A673 (cell line): Measurements from ENCODE around the gene CHD5. TPM values are rescaled to one million over a fixed set of nuclear protein-coding genes. Genes with fewer than 3 reads are reported as not detected.
"Not testable (repeated sequence)": the region's sequence is repeated elsewhere in the genome, so short reads cannot be mapped to it uniquely, and the experiment has no call there.

Source experiments
- BruUV-seq: library from RNA; stranded (reverse); fragments of 400-500 nt; replicated peaks from 2 replicates; lab custom pipeline; 2021; lab: Mats Ljungman, UMichigan
- CTCF ChIA-PET: fragments of 300-600 bp; sonication (Branson Sonifier 250); formaldehyde crosslinking; loops from one replicate; lab custom pipeline; 2022; ENCODE audit warnings: antibody characterized with exemption; lab: Charles Lee
- POLR2A ChIA-PET: fragments of 300-600 bp; sonication (Branson Sonifier 250); formaldehyde crosslinking; loops from one replicate; lab custom pipeline; 2022; ENCODE audit warnings: antibody characterized with exemption; ENCODE audit not compliant: low non-redundant PET; lab: Charles Lee
- DNase-seq: peaks from one replicate; pipeline ENCODE4 v3.0.0-alpha.2; 2015; ENCODE audit warnings: low spot score
- H3K27ac ChIP-seq: fragments of 200-600 bp; sonication (generic); 2 replicates; pipeline ENCODE4 v1.5.1; 2016; ENCODE audit warnings: mixed run types, low read depth, mild to moderate bottlenecking, mixed read lengths, antibody characterized with exemption, low read length; ENCODE audit not compliant: poor library complexity, severe bottlenecking
- H3K27me3 ChIP-seq: fragments of 200-600 bp; sonication (generic); replicated peaks from 2 replicates; pipeline ENCODE4 v1.6.1; 2017; ENCODE audit warnings: mixed run types, low read depth, mild to moderate bottlenecking, mixed read lengths, antibody characterized with exemption, low read length; ENCODE audit not compliant: insufficient read depth, poor library complexity
- H3K36me3 ChIP-seq: fragments of 200-600 bp; sonication (generic); 2 replicates; pipeline ENCODE4 v1.6.1; 2016; ENCODE audit warnings: mixed run types, mild to moderate bottlenecking, mixed read lengths, antibody characterized with exemption, low read length; ENCODE audit not compliant: insufficient read depth, poor library complexity, severe bottlenecking
- H3K4me1 ChIP-seq: fragments of 200-600 bp; sonication (generic); 2 replicates; pipeline ENCODE4 v1.6.1; 2017; ENCODE audit warnings: mixed run types, mild to moderate bottlenecking, mixed read lengths, antibody characterized with exemption, low read length; ENCODE audit not compliant: insufficient read depth, poor library complexity, severe bottlenecking
- H3K4me3 ChIP-seq: fragments of 200-600 bp; sonication (generic); 2 replicates; pipeline ENCODE4 v1.5.1; 2016; ENCODE audit warnings: low read depth, mixed run types, mild to moderate bottlenecking, mixed read lengths, low read length; ENCODE audit not compliant: poor library complexity, severe bottlenecking
- H3K9me3 ChIP-seq: fragments of 200-600 bp; sonication (generic); 2 replicates; pipeline ENCODE4 v1.6.1; 2016; ENCODE audit warnings: mixed run types, low read depth, mild to moderate bottlenecking, mixed read lengths, antibody characterized with exemption, low read length; ENCODE audit not compliant: poor library complexity, severe bottlenecking
- EZH2 ChIP-seq: fragments of 200-600 bp; sonication (generic); IDR thresholded peaks from 2 replicates; pipeline ENCODE4 v1.6.1; 2017; ENCODE audit warnings: borderline replicate concordance, low read depth, mild to moderate bottlenecking, mixed read lengths, antibody characterized with exemption, low read length; ENCODE audit not compliant: poor library complexity, severe bottlenecking
- intact Hi-C: fragments of 100-400 bp; cut with micrococcal nuclease; formaldehyde crosslinking; loops from one replicate; pipeline ENCODE4 v1.10.0; 2022; ENCODE audit not compliant: unreplicated experiment
- total RNA-seq: library from RNA; stranded (reverse); gene quantifications from 2 replicates; pipeline ENCODE4 v1.2.3, GENCODE V29; 2021
- TF ChIP-seq, protein P1 (sequence below): fragments of 300-800, 200-600 bp; sonication (generic); conservative IDR thresholded peaks from 2 replicates; pipeline ENCODE4 v1.5.1; 2017; ENCODE audit warnings: low read depth, mild to moderate bottlenecking, antibody characterized with exemption, low read length, moderate library complexity, mixed read lengths

CHD5 gene
- total RNA-seq, 1 experiment from 2014 or later: 0.58 TPM

DNA sequence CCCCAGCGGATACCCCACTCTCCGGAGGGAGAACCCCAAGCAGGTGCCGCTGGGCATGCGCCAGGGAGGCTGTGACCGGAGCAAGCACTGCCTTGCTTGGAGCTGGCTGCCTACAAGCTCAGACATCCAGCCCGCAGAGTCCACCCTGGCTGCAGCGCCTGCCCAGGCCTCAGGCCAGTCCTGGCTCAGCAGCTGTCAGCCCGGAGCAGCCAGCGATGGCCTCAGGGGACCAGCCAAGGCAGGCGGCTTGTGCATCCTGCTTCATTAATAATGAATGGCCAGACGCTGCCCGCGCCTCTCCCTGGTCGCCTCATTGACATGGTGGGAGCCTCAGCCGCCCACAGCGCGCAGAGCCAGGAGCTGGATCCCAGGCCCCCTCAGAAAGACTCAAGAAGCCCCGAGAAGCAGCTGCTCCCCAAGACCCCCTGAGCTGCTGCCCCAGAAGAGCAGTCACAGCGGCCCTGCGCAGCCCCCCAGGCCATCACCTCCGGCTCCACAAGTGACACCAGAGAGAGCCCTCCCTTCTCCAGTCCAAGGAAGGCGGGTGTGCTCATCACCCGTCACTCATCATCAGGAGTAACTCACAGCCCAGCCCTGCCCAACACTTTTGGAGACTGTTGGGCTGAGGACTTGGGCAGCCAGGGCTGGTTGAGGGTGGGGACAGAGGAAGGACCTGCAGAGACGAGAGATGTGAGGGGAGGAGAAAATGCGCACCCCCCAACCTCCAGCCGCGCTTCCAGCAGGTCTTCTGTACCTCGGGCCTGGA is 114.8 kb downstream of the CHD5 start:
- no peak for DNase-seq
- no TSS peak for BruUV-seq
- POLR2A ChIA-PET: no interaction called here
- H3K36me3 ChIP-seq: no peaks in the 10 kb centered on the region
- H3K27ac ChIP-seq: no peak overlapping the region
- intact Hi-C loops: no loop called here
- CTCF ChIA-PET: no interaction called here
- H3K27me3 ChIP-seq: peaks cover 3% of the 10 kb centered on the region
- no peaks in the 10 kb centered on the region for H3K4me1 ChIP-seq
- H3K4me3 ChIP-seq: no peak overlapping the region
- H3K9me3 ChIP-seq: no peaks in the 10 kb centered on the region
- TF ChIP-seq, protein P1, sequence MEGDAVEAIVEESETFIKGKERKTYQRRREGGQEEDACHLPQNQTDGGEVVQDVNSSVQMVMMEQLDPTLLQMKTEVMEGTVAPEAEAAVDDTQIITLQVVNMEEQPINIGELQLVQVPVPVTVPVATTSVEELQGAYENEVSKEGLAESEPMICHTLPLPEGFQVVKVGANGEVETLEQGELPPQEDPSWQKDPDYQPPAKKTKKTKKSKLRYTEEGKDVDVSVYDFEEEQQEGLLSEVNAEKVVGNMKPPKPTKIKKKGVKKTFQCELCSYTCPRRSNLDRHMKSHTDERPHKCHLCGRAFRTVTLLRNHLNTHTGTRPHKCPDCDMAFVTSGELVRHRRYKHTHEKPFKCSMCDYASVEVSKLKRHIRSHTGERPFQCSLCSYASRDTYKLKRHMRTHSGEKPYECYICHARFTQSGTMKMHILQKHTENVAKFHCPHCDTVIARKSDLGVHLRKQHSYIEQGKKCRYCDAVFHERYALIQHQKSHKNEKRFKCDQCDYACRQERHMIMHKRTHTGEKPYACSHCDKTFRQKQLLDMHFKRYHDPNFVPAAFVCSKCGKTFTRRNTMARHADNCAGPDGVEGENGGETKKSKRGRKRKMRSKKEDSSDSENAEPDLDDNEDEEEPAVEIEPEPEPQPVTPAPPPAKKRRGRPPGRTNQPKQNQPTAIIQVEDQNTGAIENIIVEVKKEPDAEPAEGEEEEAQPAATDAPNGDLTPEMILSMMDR: no peak
- no peak for TF ChIP-seq EZH2

DNA sequence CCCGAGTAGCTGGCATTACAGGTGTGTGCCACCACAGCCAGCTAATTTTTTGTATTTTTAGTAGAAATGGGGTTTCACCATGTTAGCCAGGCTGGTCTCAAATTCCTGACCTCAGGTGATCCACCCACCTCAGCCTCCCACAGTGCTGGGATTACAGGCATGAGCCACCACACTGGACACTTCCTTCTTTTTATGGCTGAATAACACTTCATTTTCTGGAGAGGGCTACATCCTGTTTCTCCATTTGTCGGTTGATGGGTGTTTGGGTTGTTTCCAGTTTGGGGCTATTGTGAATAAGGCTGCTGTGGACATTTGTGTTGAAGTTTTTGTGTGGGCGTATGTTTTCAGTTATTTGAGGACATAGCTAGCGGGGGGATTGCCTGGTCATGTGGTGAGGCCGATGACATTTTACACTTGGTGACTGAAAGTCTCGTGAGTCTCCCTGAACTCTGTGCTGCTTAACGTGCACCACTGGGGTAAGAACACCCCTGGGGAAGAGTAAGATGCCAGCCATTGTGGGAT is 116.5 kb downstream of the CHD5 start:
- H3K9me3 ChIP-seq, POLR2A ChIA-PET, H3K4me1 ChIP-seq, H3K4me3 ChIP-seq, H3K36me3 ChIP-seq, DNase-seq, H3K27me3 ChIP-seq, H3K27ac ChIP-seq, intact Hi-C loops, BruUV-seq, CTCF ChIA-PET: not testable (repeated sequence)

DNA sequence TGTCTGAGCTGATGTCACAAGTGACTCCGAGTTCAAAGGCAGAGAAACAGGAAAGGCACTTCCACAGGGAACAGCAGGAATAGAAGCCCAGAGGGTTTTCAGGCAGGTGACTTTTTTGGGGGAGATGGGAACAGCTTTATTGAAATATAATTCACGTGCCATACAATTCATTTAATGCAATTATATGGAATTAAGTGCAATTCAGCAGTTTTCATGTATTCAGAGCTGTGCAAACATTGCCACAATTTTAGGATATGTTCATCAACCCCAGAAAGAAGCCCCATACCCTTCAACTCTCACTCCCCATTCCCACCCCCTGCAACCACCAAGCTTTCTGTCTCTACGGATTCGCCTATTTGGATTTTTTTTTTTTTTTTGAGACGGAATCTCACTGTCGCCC is 117.5 kb downstream of the CHD5 start:
- CTCF ChIA-PET: no interaction called here
- peaks cover 3% of the 10 kb centered on the region for H3K27me3 ChIP-seq
- POLR2A ChIA-PET: no interaction called here

More for the DNA sequence above, 117.5 kb downstream of the CHD5 start:
- TF ChIP-seq EZH2: no peak
- TF ChIP-seq, protein P1: no peak
- DNase-seq: no peak
- intact Hi-C loops: no loop called here
- Histone ChIP-seq H3K9me3 (no peaks in the 10 kb centered on the region), H3K4me1 (no peaks in the 10 kb centered on the region), H3K27ac (no peak overlapping the region), H3K36me3 (no peaks in the 10 kb centered on the region), H3K4me3 (no peak overlapping the region)
- no TSS peak for BruUV-seq
